Measurements from ENCODE around the gene MEGF10.

Gene MEGF10

GRCh38 chr5:127375124-127375523 lies 84.5 kb downstream of the MEGF10 start:
- DNase-seq: no peak

- no peak for DNase-seq
Measured at GRCh38 chr5:127375544-127376091, 85.0 kb downstream of the MEGF10 start.

- no peak for DNase-seq
Measured at GRCh38 chr5:127377651-127378050, 87.1 kb downstream of the MEGF10 start.

- DNase-seq: no peak
Measured at GRCh38 chr5:127385936-127386335, 95.3 kb downstream of the MEGF10 start.

- no peak for DNase-seq
Measured at GRCh38 chr5:127386557-127386956, 96.0 kb downstream of the MEGF10 start.

- no peak for DNase-seq
Measured at GRCh38 chr5:127389601-127390000, 99.0 kb downstream of the MEGF10 start.

GRCh38 chr5:127392762-127393161 lies 102.2 kb downstream of the MEGF10 start:
- no peak for DNase-seq

- no peak for DNase-seq
Measured at GRCh38 chr5:127396490-127397155, 106.0 kb downstream of the MEGF10 start.

- no peak for DNase-seq
Measured at GRCh38 chr5:127398508-127398907, 107.9 kb downstream of the MEGF10 start.

GRCh38 chr5:127399068-127399467 lies 108.5 kb downstream of the MEGF10 start:
- DNase-seq: no peak

- DNase-seq: no peak
Measured at GRCh38 chr5:127400539-127400938, 109.9 kb downstream of the MEGF10 start.

GRCh38 chr5:127400946-127401670 lies 110.5 kb downstream of the MEGF10 start:
- DNase-seq: no peak

- DNase-seq: no peak
Measured at GRCh38 chr5:127402361-127402760, 111.8 kb downstream of the MEGF10 start.

- no peak for DNase-seq
Measured at GRCh38 chr5:127404190-127404589, 113.6 kb downstream of the MEGF10 start.

GRCh38 chr5:127406326-127407121 lies 115.9 kb downstream of the MEGF10 start:
- DNase-seq: no peak

- no peak for DNase-seq
Measured at GRCh38 chr5:127409246-127409917, 118.8 kb downstream of the MEGF10 start.

GRCh38 chr5:127409921-127410675 lies 119.5 kb downstream of the MEGF10 start:
- no peak for DNase-seq

- no peak for DNase-seq
Measured at GRCh38 chr5:127410959-127411358, 120.4 kb downstream of the MEGF10 start.

GRCh38 chr5:127411381-127411780 lies 120.8 kb downstream of the MEGF10 start:
- no peak for DNase-seq

GRCh38 chr5:127412698-127413097 lies 122.1 kb downstream of the MEGF10 start:
- no peak for DNase-seq

- DNase-seq: no peak
Measured at GRCh38 chr5:127415034-127415433, 124.4 kb downstream of the MEGF10 start.

- DNase-seq: no peak
Measured at GRCh38 chr5:127416906-127417305, 126.3 kb downstream of the MEGF10 start.
